ENCODE measurements around the gene RBAK. TPM values are rescaled to one million over a fixed set of nuclear protein-coding genes. Genes with fewer than 3 reads are reported as not detected.

Gene RBAK
- total and polyA plus RNA-seq, 4 donors = 3.3 to 19.9 (median 6.8) TPM

DNA sequence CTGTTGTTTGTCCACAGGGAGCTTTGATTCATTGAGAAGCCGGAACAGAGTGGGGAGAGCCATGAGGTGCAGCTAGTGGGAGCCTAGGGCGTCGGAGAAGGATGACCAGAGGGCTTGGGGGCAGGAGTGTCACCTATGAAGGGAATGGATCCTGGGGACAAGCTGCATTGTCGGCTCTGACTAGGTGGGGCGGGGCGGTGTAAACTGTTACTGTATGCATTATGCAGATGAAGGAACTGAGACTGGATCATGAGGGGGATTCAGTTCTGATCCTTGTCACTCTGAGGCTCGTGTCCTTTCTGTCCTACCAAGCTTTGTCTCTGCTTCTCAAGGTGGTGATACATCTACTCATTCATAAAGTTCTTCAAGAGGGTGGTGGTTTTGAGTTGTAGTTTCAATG is 46.8 kb upstream of the RBAK start:
- H3K4me3 ChIP-seq = no peak overlapping the region
- no peak overlapping the region for H3K27ac ChIP-seq (ENCODE audit: low read depth in 1 of 2, low read length in 1 of 2)
- H3K9me3 ChIP-seq (ENCODE audit: control insufficient read depth in 4 of 4, insufficient read depth in 3 of 4, low read length in 3 of 4) = no peaks in the 10 kb centered on the region
- 93 to 98% methylated on average over 7 of the region's 7 CpGs for WGBS, 2 donors
- TF ChIP-seq, protein P1, sequence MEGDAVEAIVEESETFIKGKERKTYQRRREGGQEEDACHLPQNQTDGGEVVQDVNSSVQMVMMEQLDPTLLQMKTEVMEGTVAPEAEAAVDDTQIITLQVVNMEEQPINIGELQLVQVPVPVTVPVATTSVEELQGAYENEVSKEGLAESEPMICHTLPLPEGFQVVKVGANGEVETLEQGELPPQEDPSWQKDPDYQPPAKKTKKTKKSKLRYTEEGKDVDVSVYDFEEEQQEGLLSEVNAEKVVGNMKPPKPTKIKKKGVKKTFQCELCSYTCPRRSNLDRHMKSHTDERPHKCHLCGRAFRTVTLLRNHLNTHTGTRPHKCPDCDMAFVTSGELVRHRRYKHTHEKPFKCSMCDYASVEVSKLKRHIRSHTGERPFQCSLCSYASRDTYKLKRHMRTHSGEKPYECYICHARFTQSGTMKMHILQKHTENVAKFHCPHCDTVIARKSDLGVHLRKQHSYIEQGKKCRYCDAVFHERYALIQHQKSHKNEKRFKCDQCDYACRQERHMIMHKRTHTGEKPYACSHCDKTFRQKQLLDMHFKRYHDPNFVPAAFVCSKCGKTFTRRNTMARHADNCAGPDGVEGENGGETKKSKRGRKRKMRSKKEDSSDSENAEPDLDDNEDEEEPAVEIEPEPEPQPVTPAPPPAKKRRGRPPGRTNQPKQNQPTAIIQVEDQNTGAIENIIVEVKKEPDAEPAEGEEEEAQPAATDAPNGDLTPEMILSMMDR (IDR thresholded peaks at IDR 0.05; ENCODE audit: control extremely low read depth, extremely low read depth) = no peak
- H3K27me3 ChIP-seq (ENCODE audit: control insufficient read depth in 3 of 3, insufficient read depth in 3 of 3, low read length in 2 of 3) = no peaks in the 10 kb centered on the region
- H3K4me1 ChIP-seq (ENCODE audit: control insufficient read depth in 5 of 5, insufficient read depth in 5 of 5, low read length in 5 of 5) = no peaks in the 10 kb centered on the region
- H3K36me3 ChIP-seq (ENCODE audit: control insufficient read depth in 4 of 4, insufficient read depth in 4 of 4, low read length in 4 of 4) = peaks cover 7 to 43% (median 17%) of the 10 kb centered on the region in 4 donors
- DNase-seq (no peak), ATAC-seq (ENCODE audit: insufficient read depth, low FRiP score) (no peak)
- no peak overlapping the region for H3K9ac ChIP-seq (ENCODE audit: insufficient read depth in 1 of 2, low read length in 2 of 2)

DNA sequence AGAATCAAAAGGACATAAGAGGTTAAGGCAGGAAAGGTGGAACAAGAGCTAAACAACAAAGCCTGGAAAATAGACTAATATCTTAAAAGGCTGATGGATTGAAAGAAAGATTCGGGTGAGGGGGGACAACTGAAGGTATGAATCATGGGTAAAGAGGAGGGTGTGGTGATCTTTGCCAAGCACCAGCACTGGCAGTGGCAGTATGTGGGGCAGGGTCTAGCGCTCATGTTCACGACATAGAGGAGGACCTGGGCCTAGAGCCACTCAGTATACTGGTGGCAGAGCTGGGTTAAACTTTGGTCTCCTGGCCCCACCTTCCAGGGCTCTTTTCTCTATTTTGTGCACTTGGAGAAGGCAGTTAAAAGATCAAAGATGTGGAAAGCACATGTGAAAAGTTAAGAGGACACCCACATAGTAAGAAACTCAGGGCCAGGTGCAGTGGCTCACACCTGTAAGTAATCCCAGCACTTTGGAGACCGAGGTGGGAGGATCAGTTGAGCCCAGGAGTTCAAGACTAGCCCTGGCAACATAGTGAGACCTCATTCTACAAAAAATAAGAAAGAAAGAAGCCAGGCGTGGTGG is 46.2 kb upstream of the RBAK start:
- Histone ChIP-seq H3K9ac (ENCODE audit: insufficient read depth in 1 of 2, low read length in 2 of 2) (no peak overlapping the region), H3K27ac (ENCODE audit: low read depth in 1 of 2, low read length in 1 of 2) (no peak overlapping the region), H3K9me3 (ENCODE audit: control insufficient read depth in 4 of 4, insufficient read depth in 3 of 4, low read length in 3 of 4) (no peaks in the 10 kb centered on the region), H3K36me3 (ENCODE audit: control insufficient read depth in 4 of 4, insufficient read depth in 4 of 4, low read length in 4 of 4) (peaks cover 4 to 40% (median 17%) of the 10 kb centered on the region in 4 donors), H3K4me1 (ENCODE audit: control insufficient read depth in 5 of 5, insufficient read depth in 5 of 5, low read length in 5 of 5) (no peaks in the 10 kb centered on the region), H3K4me3 (no peak overlapping the region), H3K27me3 (ENCODE audit: control insufficient read depth in 3 of 3, insufficient read depth in 3 of 3, low read length in 2 of 3) (no peaks in the 10 kb centered on the region)
- WGBS, 2 donors = 93 to 96% methylated on average over 5 of the region's 5 CpGs
- ATAC-seq (ENCODE audit: insufficient read depth, low FRiP score) (no peak), DNase-seq (no peak)
- TF ChIP-seq, protein P1 (IDR thresholded peaks at IDR 0.05; ENCODE audit: control extremely low read depth, extremely low read depth) = no peak

DNA sequence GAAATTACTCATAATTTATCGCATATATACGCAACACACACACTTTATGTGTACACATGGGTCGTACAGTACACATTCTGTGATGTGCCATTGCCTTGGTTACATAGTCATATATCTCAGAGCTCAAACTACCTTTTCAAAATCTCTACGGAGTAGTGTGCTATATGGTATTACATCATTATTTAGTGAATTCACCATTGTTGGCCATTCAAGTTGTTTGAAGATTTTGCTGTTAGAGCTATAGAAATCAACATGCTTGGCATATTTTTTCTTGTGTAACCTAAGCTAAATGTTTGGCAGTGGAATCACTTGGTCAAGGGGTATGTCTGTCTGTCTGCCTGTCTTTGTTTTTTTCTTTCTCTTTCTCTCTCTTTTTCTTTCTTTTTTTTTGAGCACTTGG is 44.7 kb upstream of the RBAK start:
- DNase-seq (no peak), ATAC-seq (ENCODE audit: insufficient read depth, low FRiP score) (no peak)
- Histone ChIP-seq H3K9me3 (ENCODE audit: control insufficient read depth in 4 of 4, insufficient read depth in 3 of 4, low read length in 3 of 4) (no peaks in the 10 kb centered on the region), H3K4me1 (ENCODE audit: control insufficient read depth in 5 of 5, insufficient read depth in 5 of 5, low read length in 5 of 5) (no peaks in the 10 kb centered on the region), H3K27me3 (ENCODE audit: control insufficient read depth in 3 of 3, insufficient read depth in 3 of 3, low read length in 2 of 3) (no peaks in the 10 kb centered on the region), H3K9ac (ENCODE audit: insufficient read depth in 1 of 2, low read length in 2 of 2) (no peak overlapping the region), H3K36me3 (ENCODE audit: control insufficient read depth in 4 of 4, insufficient read depth in 4 of 4, low read length in 4 of 4) (peaks cover 4 to 26% (median 13%) of the 10 kb centered on the region in 4 donors), H3K4me3 (no peak overlapping the region), H3K27ac (ENCODE audit: low read depth in 1 of 2, low read length in 1 of 2) (no peak overlapping the region)
- 93 to 95% methylated on average over 4 of the region's 4 CpGs for WGBS, 2 donors
- TF ChIP-seq, protein P1 (IDR thresholded peaks at IDR 0.05; ENCODE audit: control extremely low read depth, extremely low read depth) = no peak

DNA sequence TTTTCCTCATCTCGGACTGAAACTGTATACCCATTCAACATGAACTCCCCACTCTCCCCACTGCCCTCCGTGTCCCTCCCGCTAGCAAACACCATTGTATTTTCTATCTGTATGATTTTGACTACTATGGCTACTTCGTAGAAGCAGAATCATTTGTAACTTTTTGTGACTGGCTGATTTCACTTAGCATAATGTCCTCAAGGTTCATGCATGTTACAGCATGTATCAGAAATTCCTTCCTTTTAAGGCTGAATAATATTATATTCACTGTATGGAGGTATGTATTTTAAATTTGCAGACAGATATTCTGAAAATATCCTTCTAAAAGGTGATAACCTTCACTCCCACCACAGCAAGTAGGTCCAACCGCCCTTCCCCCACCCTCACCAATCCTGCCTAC is 43.7 kb upstream of the RBAK start:
- Histone ChIP-seq H3K27me3 (ENCODE audit: control insufficient read depth in 3 of 3, insufficient read depth in 3 of 3, low read length in 2 of 3) (no peaks in the 10 kb centered on the region), H3K9me3 (ENCODE audit: control insufficient read depth in 4 of 4, insufficient read depth in 3 of 4, low read length in 3 of 4) (no peaks in the 10 kb centered on the region), H3K4me1 (ENCODE audit: control insufficient read depth in 5 of 5, insufficient read depth in 5 of 5, low read length in 5 of 5) (no peaks in the 10 kb centered on the region), H3K36me3 (ENCODE audit: control insufficient read depth in 4 of 4, insufficient read depth in 4 of 4, low read length in 4 of 4) (peaks cover 4 to 17% (median 10%) of the 10 kb centered on the region in 4 donors), H3K9ac (ENCODE audit: insufficient read depth in 1 of 2, low read length in 2 of 2) (no peak overlapping the region), H3K4me3 (no peak overlapping the region), H3K27ac (ENCODE audit: low read depth in 1 of 2, low read length in 1 of 2) (no peak overlapping the region)
- ATAC-seq (ENCODE audit: insufficient read depth, low FRiP score) (no peak), DNase-seq (no peak)
- TF ChIP-seq, protein P1 (IDR thresholded peaks at IDR 0.05; ENCODE audit: control extremely low read depth, extremely low read depth) = no peak
- 96 to 97% methylated on average over 5 of the region's 5 CpGs for WGBS, 2 donors

Data from lung (tissue), 12 donors.